Keratinocyte (primary cell): ENCODE results near the gene CSE1L. TPM values are rescaled to one million over a fixed set of nuclear protein-coding genes. Genes with fewer than 3 reads are reported as not detected.
"Not testable (repeated sequence)": the region's sequence is repeated elsewhere in the genome, so short reads cannot be mapped to it uniquely, and the experiment has no call there.

Experiments used
- DNase-seq: peaks from one replicate; pipeline ENCODE4 v3.0.0-alpha.2; 2011; ENCODE audit warnings: low read depth, missing footprints, low spot score
- FAIRE-seq: peaks from 2 replicates; lab custom pipeline; 2011; peaks lifted over from hg19 to GRCh38; lab: Jason Lieb, UNC
- H2AFZ ChIP-seq: 2 replicates; pipeline ENCODE4 v1.6.0; 2012; ENCODE audit warnings: low read length, control low read depth, inconsistent platforms; ENCODE audit not compliant: control insufficient read depth
- H3K27ac ChIP-seq: 2 replicates; pipeline ENCODE4 v1.5.1; 2011; ENCODE audit warnings: low read length; ENCODE audit not compliant: control insufficient read depth, insufficient read depth
- H3K27me3 ChIP-seq: 3 replicates; pipeline ENCODE4 v1.6.0; 2011; ENCODE audit warnings: low read length; ENCODE audit not compliant: control insufficient read depth, insufficient read depth; ENCODE audit errors: extremely low read depth
- H3K36me3 ChIP-seq, 2 experiments: 2 replicates in 1 of 2; 3 replicates in 1 of 2; pipeline ENCODE4 v1.5.1; 2011; ENCODE audit warnings: low read length in 2 of 2, mild to moderate bottlenecking in 1 of 2; ENCODE audit not compliant: control insufficient read depth in 2 of 2, insufficient read depth in 2 of 2; ENCODE audit errors: extremely low read depth in 1 of 2
- H3K4me1 ChIP-seq: 3 replicates; pipeline ENCODE4 v1.5.1; 2011; ENCODE audit warnings: low read length; ENCODE audit not compliant: control insufficient read depth, insufficient read depth; ENCODE audit errors: extremely low read depth
- H3K4me2 ChIP-seq: 3 replicates; pipeline ENCODE4 v1.6.0; 2011; ENCODE audit warnings: low read depth, low read length; ENCODE audit not compliant: control insufficient read depth, insufficient read depth; ENCODE audit errors: extremely low read depth
- H3K4me3 ChIP-seq, 3 experiments: fragments of 200-600 bp in 1 of 3; sonication (generic) in 1 of 3; 2 replicates in 2 of 3; 3 replicates in 1 of 3; pipeline ENCODE4 v1.5.1; 2011 to 2016; ENCODE audit warnings: low read length in 3 of 3, mild to moderate bottlenecking in 3 of 3, control low read depth in 2 of 3, inconsistent platforms in 1 of 3, low read depth in 1 of 3, mixed read lengths in 1 of 3, mixed run types in 1 of 3, moderate library complexity in 1 of 3; ENCODE audit not compliant: control insufficient read depth in 2 of 3, insufficient read depth in 2 of 3; ENCODE audit errors: extremely low read depth in 1 of 3
- H3K79me2 ChIP-seq: 2 replicates; pipeline ENCODE4 v1.6.0; 2012; ENCODE audit warnings: low read length; ENCODE audit not compliant: control insufficient read depth, insufficient read depth
- H3K9ac ChIP-seq: 3 replicates; pipeline ENCODE4 v1.6.0; 2011; ENCODE audit warnings: low read length; ENCODE audit not compliant: control insufficient read depth, insufficient read depth; ENCODE audit errors: extremely low read depth
- H3K9me1 ChIP-seq: 3 replicates; pipeline ENCODE4 v1.6.0; 2011; ENCODE audit warnings: low read length; ENCODE audit not compliant: control insufficient read depth, insufficient read depth; ENCODE audit errors: extremely low read depth
- H3K9me3 ChIP-seq: 2 replicates; pipeline ENCODE4 v1.5.1; 2012; ENCODE audit warnings: low read depth, low read length; ENCODE audit not compliant: control insufficient read depth
- H4K20me1 ChIP-seq: 3 replicates; pipeline ENCODE4 v1.6.0; 2011; ENCODE audit warnings: low read length; ENCODE audit not compliant: control insufficient read depth, insufficient read depth; ENCODE audit errors: extremely low read depth
- EZH2 ChIP-seq: IDR thresholded peaks from one replicate; pipeline ENCODE4 v1.6.1; 2012; ENCODE audit warnings: inconsistent platforms, mild to moderate bottlenecking, low read length, moderate library complexity
- dilution Hi-C: fragments of 300-500 bp; cut with MboI; formaldehyde crosslinking; loops from one replicate; pipeline ENCODE4 v1.7.0; 2020; ENCODE audit warnings: low sequenced_read_pairs; ENCODE audit not compliant: extremely low pct_ligation_motif_present
- polyA plus RNA-seq, 5 experiments: library from polyadenylated mRNA; depleted of rRNA in 3 of 5; stranded (reverse) in 3 of 5; stranded (forward) in 1 of 5; unstranded in 1 of 5; fragments of >200 nt; gene quantifications; 1 replicate in 1 of 5; 2 replicates in 3 of 5; 3 replicates in 1 of 5; pipeline versions ENCODE4 v1.2.1 to v1.2.3, GENCODE V29; 2011 to 2012; ENCODE audit warnings: missing spikeins in 2 of 5, low read depth in 1 of 5, low replicate concordance in 1 of 5
- TF ChIP-seq, protein P1 (sequence below), 3 experiments: IDR thresholded peaks in 1 of 3; conservative IDR thresholded peaks in 1 of 3; optimal IDR thresholded peaks in 1 of 3; 2 replicates in 2 of 3; 3 replicates in 1 of 3; pipeline versions ENCODE3 to v1.5.1; 2011; ENCODE audit warnings: low read length in 3 of 3, mild to moderate bottlenecking in 3 of 3, moderate library complexity in 2 of 3, control low read depth in 1 of 3, inconsistent platforms in 1 of 3; ENCODE audit not compliant: insufficient read depth in 2 of 3; ENCODE audit errors: extremely low read depth in 1 of 3

Gene CSE1L
- polyA plus RNA-seq, 1 donor (not counting 4 experiments of a cell fraction or from before 2014, with no cell fraction given): 134 TPM

- Histone ChIP-seq H2AFZ (no peak overlapping the region), H4K20me1 (no peaks in the 10 kb centered on the region), H3K27me3 (no peaks in the 10 kb centered on the region), H3K36me3 (peaks cover 19% of the 10 kb centered on the region in 2 experiments), H3K4me2 (no peak overlapping the region), H3K9me3 (no peaks in the 10 kb centered on the region), H3K79me2 (peaks cover 2% of the 10 kb centered on the region), H3K4me1 (no peaks in the 10 kb centered on the region), H3K9me1 (no peaks in the 10 kb centered on the region), H3K4me3 (no peak overlapping the region), H3K27ac (no peak overlapping the region), H3K9ac (no peak overlapping the region)
- FAIRE-seq (no peak), DNase-seq (no peak)
- no peak for TF ChIP-seq EZH2
- TF ChIP-seq, protein P1, sequence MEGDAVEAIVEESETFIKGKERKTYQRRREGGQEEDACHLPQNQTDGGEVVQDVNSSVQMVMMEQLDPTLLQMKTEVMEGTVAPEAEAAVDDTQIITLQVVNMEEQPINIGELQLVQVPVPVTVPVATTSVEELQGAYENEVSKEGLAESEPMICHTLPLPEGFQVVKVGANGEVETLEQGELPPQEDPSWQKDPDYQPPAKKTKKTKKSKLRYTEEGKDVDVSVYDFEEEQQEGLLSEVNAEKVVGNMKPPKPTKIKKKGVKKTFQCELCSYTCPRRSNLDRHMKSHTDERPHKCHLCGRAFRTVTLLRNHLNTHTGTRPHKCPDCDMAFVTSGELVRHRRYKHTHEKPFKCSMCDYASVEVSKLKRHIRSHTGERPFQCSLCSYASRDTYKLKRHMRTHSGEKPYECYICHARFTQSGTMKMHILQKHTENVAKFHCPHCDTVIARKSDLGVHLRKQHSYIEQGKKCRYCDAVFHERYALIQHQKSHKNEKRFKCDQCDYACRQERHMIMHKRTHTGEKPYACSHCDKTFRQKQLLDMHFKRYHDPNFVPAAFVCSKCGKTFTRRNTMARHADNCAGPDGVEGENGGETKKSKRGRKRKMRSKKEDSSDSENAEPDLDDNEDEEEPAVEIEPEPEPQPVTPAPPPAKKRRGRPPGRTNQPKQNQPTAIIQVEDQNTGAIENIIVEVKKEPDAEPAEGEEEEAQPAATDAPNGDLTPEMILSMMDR (optimal IDR thresholded peaks at IDR 0.05 in 1 of 3, IDR thresholded peaks at IDR 0.05 in 1 of 3, conservative IDR thresholded peaks at IDR 0.05 in 1 of 3; ENCODE audit: extremely low read depth in 1 of 3, insufficient read depth in 2 of 3, low read length in 3 of 3): no peak
- dilution Hi-C loops: no loop called here
Measured at GRCh38 chr20:49103647-49104364, 57.7 kb downstream of the CSE1L start.

DNA sequence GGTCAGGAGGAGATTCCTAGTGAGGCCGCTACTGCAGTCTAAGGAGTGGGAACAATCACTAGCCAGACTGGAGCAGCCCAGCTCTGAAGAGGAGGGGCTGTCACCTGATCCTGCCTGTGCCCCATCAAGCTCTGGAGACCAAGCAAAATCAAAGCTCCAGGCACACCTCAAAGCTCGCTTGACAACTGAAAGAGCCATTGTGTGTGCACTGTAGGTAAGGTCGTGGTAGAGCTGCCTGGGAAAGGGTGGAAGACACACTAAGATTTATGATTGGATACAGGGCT lies 58.2 kb downstream of the CSE1L start:
- H3K4me3 ChIP-seq: no peak overlapping the region
- dilution Hi-C loops: no loop called here
- peaks cover 15 to 17% of the 10 kb centered on the region in 2 experiments for H3K36me3 ChIP-seq

DNA sequence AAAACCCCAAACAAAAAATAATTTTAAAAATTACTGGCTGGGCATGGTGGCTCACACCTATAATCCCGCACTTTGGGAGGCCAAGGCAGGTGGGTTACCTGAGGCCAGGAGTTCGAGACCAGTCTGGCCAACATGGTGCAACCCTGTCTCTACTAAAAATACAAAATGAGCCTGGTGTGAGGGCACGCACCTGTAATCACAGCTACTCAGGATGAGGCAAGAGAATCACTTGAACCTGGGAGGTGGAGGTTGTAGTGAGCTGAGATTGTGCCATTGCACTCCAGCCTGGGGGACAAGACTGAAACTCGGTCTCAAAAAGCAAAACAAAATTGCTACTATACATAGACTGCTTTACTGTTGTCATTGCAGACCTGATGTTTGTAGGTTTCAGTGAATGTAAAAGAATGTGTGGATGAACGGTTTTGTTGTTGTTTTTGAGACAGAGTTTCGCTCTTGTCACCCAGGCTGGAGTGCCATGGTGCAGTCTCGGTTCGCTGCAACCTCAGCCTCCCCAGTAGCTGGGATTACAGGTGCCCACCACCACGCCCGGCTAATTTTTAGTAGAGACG lies 59.0 kb downstream of the CSE1L start:
- H4K20me1 ChIP-seq, H3K4me3 ChIP-seq, H3K9me1 ChIP-seq, H3K4me1 ChIP-seq, H3K27me3 ChIP-seq, H3K4me2 ChIP-seq, H3K9me3 ChIP-seq, dilution Hi-C loops, H3K9ac ChIP-seq, DNase-seq, H3K79me2 ChIP-seq, H2AFZ ChIP-seq, FAIRE-seq, H3K27ac ChIP-seq: not testable (repeated sequence)
- H3K36me3 ChIP-seq: peaks cover 14 to 17% of the 10 kb centered on the region in 2 experiments

More for the DNA sequence above, 58.2 kb downstream of the CSE1L start:
- DNase-seq (no peak), FAIRE-seq (no peak)
- no peaks in the 10 kb centered on the region for H3K4me1 ChIP-seq
- no peaks in the 10 kb centered on the region for H3K9me1 ChIP-seq
- H3K27ac ChIP-seq: no peak overlapping the region
- H4K20me1 ChIP-seq: no peaks in the 10 kb centered on the region
- no peak for TF ChIP-seq EZH2
- TF ChIP-seq, protein P1 (optimal IDR thresholded peaks at IDR 0.05 in 1 of 3, IDR thresholded peaks at IDR 0.05 in 1 of 3, conservative IDR thresholded peaks at IDR 0.05 in 1 of 3; ENCODE audit: extremely low read depth in 1 of 3, insufficient read depth in 2 of 3, low read length in 3 of 3): no peak
- H3K27me3 ChIP-seq: no peaks in the 10 kb centered on the region
- H3K9me3 ChIP-seq: no peaks in the 10 kb centered on the region
- no peak overlapping the region for H3K4me2 ChIP-seq
- no peaks in the 10 kb centered on the region for H3K79me2 ChIP-seq
- H2AFZ ChIP-seq: no peak overlapping the region
- no peak overlapping the region for H3K9ac ChIP-seq
